HG03565 (cell line): Measurements from ENCODE around the gene RPN1.
A peak's percentile ranks its signal among the peaks of the same experiment; 100 is the strongest.
"Not testable (repeated sequence)": the region's sequence is repeated elsewhere in the genome, so short reads cannot be mapped to it uniquely, and the experiment has no call there.

Experiments
- ATAC-seq: cut with Tn5 transposase; IDR thresholded peaks from one replicate; pipeline ENCODE4 v1.9.1; 2021; ENCODE audit warnings: mild to moderate bottlenecking, moderate library complexity; ENCODE audit not compliant: unreplicated experiment

RPN1 gene

DNA sequence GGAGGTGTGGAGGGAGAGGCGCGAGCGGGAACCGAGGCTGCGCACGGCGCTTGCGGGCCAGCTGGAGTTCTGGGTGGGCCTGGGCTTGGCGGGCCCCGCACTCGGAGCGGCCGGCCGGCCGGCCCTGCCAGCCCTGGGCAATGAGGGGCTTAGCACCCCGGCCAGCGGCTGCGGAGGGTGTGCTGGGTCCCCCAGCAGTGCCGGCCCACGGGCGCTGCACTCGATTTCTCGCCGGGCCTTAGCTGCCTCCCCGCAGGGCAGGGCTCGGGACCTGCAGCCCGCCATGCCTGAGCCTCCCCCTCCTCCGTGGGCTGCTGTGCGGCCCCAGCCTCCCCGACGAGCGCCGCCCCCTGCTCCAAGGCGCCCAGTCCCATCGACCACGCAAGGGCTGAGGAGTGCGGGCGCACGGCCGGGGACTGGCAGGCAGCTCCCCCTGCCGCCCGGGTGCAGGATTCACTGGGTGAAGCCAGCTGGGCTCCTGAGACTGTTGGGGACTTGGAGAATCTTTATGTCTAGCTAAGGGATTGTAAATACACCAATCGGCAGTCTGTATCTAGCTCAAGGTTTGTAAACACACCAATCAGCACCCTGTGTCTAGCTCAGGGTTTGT, 2.9 kb upstream of the RPN1 start:
- not testable (repeated sequence) for ATAC-seq

DNA sequence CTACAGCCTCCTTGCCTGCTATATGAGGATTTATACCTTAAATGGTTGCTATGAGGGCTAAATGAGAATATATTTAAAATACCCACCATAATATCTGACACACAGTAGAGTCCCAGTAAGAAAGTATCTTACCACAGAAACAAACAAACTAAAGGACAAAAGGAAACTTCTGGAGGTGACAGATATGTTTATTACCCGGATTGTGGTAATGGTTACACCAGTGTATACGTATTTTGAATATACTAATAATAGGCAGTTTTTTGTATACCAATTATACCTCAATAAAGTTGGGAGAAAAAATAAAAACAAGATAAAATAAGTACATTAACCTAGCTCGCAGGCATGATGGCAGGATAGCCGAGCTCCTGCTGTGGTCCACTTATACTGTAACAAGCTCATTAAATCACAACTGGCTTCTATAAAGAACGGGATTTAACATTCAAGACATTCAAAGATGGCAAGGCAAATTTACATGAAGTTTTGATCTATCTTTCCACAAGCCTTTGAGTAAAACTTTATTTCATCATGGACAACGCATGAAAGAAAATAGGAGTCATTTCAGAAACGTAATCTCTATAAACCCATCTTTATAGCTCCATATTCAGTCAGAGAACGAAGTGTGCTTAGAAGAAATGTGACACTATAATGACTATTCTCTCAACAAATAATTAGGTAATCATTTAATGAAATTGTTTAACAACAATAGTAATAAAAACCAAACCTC, 1.5 kb downstream of the RPN1 start:
- no peak for ATAC-seq

DNA sequence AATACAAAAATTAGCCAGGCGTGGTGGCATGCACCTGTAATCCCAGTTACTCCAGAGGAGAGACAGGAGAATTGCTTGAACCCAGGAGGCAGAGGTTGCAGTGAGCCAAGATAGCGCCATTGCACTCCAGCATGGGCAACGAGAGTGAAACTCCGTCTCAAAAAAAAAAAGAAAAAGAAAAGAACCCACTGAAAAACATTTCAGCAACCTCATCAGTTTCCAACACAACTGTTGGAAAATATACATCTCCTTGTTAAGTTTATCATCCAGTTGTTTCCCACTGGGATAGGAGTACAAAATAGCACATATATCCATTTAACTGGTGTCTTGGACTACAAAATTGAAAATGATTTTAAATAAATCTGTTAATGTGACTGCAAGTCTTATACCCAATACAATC, 2.2 kb downstream of the RPN1 start:
- no peak for ATAC-seq

DNA sequence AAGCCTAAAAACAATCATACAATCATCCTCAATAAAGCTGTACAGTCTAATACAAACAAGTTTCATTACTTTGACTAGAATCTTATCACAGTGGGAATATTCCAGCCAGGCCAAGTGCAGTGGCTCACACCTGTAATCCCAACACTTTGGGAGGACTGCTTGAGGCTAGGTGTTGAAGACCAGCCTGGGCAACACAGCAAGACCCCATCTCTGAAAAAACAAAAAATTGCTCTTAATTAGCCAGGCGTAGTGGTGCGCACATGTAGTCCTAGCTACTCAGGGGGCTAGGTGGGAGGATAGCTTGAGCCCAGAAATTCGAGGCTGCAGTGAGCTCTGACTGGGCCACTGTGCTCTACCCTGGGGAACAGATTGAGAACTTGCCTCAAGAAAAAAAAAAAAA, 3.3 kb downstream of the RPN1 start:
- ATAC-seq: no peak

DNA sequence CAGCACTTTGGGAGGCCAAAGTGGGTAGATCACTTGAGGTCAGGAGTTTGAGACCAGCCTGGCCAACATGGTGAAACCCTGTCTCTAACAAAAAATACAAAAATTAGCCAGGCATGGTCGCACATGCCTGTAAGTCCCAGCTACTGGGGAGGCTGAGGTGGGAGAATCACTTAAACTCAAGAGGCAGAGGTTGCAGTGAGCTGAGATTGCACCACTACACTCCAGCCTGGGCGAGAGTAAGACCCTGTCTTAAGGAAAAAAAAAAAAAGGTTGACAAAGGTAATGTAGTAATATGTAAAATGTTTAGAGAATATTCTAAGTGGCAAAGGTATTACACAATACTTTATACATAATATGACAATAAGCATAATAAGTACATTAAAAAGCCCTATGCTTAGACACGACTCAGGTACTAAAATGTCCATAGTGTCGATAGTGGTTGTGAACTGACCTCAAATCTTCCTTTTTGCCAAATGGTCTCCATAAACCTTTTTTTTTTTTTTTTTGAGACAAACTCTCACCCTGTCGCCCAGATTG, 16.5 kb downstream of the RPN1 start:
- ATAC-seq: no peak

DNA sequence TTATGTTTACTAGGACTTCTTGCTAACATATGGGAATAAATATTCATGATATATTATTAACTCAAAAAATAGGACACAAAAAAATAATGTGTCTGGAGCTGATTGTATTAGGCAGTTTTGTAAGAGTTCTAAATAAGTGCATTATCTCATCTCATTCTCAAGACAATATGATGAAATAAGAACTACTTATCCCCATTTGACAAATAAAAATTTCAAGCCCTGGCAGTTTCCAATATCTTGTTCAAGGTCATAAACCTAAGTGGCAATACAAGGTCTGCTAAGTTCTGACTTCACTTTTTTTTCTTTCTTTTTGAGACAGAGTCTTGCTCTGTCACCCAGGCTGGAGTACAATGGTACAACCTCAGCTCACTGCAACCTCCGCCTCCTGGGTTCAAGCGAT, 18.3 kb downstream of the RPN1 start:
- ATAC-seq: no peak

DNA sequence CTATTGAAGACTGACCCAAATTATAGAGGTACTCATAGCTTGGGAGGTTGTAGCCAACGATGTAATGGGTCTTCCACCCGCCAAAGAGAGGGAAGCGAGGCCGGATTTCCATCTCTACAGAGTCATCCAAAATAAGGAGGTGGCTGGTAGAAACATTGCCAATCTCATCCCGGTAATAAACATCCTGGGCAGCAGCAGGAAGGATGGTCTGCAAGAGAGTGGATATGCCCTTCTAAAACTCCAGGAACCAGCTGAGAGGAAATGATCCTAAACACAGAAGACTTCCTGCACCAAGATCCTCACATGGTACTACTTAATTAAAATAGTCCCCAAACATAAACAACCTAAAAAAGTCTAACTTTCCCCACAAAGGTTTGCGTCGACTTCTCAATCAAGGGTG, 20.7 kb downstream of the RPN1 start:
- ATAC-seq: no peak

DNA sequence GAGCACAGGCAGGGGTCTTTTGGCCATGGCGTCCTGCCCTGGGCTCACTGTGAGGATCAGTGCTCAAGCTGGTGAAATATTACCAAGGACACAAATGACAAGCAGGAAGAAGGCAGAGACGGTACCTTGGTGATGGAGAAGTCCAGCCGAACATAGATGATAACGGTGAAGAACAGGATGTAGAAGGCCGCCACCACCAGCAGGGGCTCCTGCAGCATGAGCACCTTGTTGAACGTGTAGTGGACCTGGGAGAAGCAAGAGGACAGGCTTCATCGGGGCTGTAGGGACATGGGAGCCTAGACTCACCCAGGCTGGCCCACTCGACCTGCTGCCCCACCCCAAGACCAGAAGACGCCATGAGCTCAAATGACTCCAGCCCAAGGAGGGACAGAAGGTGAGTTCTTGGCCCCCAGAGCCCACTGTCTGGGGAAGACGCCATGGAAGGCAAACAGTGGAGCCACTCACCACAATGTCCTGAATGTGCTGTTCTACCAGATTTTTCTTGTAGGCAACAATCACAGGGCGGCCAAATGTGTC, 25.1 kb downstream of the RPN1 start:
- ATAC-seq: no peak

DNA sequence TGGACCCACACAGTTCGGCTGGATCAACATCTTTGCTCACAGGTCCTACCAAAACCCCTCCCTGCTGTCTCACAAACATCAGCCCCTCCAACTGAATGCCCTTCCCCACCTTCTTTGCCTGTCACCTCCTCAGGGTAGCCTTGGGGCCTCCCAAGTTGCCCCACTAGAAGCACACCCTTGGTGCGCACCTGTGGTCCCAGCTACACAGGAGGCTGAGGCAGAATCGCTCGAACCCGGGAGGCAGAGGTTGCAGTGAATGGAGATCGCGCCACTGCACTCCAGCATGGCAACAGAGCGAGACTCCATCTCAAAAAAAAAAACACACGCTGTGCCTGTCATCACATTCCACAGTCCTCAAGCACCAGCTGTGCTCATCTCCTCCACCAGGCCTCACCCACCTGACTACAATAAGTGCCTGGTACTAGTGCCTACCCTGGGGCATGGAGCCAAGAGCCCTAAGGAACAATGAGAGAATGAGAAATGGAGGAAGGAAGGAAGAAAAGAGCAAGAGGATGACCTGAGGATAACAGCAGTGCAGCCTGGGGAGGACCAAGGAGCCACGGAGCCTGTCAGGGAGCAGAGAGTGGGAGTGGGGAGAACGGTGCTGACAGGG, 26.0 kb downstream of the RPN1 start:
- ATAC-seq: no peak

DNA sequence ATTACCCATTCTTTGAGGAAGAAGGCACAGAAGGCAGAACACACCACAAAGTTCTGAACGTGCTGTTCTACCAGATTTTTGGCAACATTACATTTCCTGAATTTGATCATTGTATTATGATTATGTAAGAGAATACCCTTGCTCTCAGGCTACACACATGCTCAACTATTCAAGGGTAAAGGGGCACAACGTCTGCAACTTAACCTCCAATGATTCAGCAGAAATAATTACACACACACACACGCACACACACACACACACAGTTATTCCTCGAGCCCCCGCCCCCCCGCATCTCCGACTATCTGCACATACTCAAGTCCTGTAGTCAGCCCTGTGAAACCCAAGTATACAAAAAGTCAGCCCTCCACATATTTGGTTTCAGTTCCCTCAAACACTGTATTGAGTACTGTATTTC, 26.8 kb downstream of the RPN1 start:
- ATAC-seq: no peak

DNA sequence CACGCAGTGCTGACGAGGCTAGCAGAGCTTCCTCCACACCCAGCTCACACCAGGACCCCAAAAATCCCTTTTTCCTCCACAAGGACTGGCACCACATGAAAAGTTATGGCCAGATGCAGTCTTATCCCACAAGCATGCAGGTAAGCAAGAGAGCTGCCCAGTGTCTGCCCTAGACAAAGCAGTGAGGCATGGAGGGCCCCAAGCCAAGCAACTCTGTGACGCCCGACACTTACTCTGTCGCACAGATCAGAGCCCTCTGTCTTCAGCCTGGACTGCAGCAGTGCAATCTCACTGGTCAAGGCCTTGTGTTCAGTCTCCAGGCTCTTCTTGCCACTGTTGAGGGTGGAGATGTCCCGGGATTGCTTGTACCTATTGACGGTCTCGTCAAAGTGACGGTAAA, 28.7 kb downstream of the RPN1 start:
- ATAC-seq: no peak

DNA sequence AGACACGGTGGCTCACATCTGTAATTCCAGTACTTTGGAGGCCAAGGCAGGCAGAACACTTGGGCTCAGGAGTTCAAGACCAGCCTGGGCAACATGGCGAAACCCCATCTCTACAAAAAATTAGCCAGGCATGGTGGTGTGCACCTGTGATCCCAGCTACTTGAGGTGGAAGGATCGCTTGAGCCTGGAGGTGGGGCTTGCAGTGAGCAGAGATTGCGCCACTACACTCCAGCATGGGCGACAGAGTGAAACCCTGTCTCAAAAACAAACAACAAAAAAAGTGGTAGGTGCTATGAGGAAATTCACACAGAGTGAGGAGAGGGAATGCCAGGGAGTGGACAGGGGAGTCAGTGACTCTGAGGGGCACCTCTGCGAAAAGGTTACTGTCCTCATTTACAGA, 29.4 kb downstream of the RPN1 start:
- no peak for ATAC-seq

DNA sequence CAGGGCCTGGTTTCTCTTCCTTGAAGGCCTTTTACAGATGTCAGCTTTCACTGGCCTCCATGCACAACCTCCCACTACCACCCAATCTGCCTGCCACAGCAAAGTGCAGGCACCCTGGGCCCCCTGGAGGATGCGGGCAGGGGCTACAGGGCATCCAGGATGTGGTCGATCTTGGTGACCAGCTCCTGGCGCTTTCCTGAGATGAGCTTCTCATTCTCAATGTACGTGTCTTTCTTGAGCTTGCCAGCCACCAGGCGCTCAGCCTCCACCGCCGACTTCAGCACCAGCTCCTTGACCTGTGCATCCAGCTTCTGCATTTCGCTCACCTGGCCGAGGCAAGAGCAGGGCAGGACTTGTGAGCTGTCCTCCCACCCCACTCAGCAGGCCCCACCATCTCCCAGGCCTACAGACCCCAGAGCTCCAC, 30.3 kb downstream of the RPN1 start:
- no peak for ATAC-seq

DNA sequence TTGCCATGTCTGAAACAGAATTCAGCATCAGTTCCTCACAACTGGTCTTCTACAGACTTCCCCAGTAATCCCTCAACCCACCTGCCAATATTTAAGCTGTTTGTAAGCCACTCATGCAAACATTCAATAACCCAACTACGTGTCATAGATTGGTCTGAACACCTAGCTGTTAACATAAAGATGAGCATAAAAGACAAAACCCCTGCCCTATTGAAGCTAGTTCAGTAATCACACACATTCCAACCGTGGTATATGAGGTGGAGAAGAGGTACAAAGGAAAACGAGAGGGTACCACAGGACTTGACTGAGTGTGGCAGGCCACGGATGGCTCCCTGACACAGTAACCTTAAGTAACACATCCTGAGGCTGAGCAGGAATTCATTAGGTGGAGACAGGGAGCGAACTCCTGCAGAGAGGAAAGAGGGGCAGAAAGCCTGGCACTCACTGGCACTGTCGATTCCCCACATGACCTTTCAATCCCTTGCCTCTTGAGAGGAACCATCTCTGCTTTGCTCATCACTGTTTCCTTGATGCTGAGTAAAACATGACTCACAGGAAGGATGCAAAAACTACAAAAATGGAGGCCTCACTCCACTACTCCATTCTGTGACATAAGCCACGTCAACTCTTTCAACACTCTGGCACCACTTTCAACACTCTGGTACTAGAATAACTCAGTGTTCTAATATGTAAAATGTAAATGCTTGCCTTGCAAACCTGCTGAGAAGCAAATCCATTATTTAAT, 31.3 kb downstream of the RPN1 start:
- no peak for ATAC-seq

DNA sequence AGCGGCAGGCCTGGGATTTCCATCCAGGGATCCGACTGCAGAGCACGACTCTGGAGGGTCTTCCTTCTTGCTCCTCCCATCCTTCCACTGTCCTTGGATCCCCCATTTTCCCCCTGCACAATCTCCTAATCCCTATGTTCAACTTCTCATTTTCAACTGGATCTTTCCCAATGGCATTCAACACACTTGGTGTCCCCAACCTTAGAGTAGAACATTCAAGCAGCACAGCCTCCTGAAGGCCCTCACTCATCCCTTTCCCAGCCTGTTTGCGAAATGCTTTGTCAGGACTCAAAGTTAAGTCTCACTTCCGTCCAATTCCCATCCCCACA, 32.3 kb downstream of the RPN1 start:
- no peak for ATAC-seq

DNA sequence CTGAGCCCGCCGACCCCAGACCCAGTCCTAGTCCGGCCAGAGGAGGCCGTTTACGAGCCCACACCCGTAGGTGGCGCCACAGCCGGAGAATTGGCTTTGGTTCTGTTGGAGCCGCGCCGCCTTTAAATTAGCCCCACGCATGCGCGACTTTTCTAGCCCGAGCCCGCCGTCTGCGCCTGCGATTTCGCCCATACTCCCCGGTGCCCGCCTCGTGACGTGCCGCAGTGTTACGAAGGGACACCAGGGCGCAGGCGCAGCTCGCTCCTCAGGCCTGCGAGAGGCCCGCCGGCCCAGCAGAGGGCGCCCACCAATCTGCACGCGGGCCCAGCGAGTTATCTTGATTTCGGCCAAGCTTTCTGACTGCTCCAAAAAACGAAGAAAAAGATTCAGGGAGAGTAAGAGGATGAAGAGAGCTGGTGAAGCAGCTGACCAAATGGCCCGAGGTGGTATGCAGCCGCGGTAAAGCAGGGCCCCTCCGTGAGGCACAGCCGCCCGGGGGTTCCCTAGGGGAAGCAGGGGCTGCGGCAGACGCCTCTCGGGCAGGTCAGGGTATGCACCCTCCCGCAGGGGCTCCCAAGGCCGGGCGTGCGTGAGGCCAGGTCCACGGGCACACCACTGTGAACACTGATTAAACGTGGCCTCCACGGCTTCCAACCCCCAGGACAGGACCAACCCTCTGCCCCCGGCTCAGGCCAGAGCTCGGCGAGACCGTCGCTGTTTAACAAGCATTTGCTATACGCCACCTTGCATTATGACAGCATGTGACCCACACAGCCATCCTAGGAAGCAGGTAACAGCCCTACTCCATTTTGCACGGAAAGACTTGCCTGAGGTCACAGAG, 32.8 kb downstream of the RPN1 start:
- ATAC-seq: peak; percentile 81

DNA sequence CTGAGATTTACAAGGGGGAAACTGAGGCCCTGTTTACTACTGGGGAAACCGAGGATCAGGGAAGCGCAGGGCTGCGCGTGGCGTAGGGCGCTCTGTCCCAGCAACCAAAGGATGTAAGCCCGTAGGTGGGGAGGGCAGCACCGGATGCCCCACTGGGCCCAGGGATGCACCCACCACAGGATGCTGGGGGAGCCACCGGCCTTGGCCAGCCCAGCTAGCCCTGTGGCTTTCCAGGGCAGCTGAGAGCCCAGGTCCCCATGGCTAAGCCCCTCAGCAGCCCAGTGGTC, 33.4 kb downstream of the RPN1 start:
- no peak for ATAC-seq

DNA sequence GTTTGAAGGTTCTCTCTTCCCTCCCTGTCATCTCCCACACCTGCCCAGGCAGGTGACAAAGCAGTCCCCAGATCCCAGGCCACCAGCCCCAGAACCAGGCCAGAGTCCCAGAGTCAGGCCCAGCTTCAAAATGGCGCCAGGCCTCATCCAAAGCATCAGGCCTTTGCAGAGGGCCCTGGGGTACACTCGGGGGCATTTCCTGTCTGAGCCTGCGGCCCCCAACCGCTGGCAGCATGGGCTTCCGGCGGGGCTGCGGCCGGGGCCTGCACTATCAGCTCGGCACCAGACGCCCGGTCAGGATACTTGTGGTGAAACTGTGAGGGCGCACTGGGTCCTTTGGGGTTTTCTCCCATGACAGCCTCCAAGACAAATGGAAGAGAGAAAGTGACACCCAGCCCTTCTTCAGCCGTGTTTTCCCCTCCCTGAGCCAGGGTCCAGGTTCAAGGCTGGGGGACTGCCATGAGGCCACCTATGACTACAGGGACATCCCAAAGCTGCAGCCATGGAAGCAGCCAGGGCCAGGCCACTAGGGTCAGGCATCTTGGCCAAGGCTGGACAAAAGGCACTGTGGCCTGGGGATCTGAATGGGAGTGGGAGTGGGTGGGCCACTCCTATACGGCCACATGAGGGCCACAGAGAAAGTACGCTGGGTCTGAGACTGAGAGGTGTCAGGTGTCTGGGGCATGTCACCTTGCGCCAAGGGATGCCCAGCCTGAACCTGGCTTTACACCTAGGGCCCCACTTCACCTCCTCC, 33.9 kb downstream of the RPN1 start:
- ATAC-seq: no peak

DNA sequence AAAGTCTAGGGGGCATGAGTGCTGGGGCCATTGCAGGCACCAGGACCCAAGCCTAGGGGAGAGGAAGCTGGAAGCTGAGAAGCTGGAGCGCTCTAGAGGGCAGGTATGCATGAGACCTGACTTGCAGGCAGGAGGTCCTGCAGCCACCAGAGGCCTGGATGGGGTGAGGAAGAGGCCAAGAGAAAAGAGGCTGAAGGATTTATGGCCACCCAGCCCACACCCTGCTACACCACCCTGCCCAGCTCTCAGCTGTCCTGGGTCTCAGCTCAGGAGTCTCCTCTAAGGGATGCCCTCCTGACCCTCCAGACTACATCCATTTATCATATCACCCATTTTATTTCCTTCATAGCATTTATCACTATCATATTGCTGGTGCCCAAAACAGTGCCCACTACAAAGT, 36.5 kb downstream of the RPN1 start:
- ATAC-seq: no peak
